ENCODE results near the gene PARVB. TPM values are rescaled to one million over a fixed set of nuclear protein-coding genes. Genes with fewer than 3 reads are reported as not detected.

The PARVB gene
- total RNA-seq, 4 donors from 2014 or later: 33.5 to 73.5 (median 41.5) TPM

DNA sequence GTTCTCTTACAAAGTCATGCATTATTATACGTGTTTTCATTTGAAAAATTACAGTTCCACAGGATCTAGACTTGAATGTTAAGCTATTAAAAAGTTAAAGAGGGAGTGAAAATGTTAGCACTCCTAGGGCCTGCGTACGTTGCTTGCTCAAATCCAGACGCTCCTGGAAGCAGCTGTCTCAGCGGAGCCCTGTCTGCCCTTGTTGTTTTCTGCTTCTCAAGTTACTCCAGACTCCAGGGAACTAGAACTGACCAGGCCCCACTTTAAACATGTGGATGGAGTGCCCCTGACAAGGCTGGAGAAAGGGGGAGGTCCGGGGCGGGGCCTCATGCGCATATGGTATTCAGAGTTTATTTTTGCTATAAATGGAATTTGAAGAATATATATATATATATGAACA, 9.6 kb downstream of the PARVB start:
- Histone ChIP-seq H3K27me3 (no peaks in the 10 kb centered on the region), H3K36me3 (no peaks in the 10 kb centered on the region), H3K4me3 (no peak overlapping the region), H3K9me3 (no peaks in the 10 kb centered on the region), H3K4me1 (peaks cover 0 to 22% (median 4%) of the 10 kb centered on the region in 4 donors), H3K27ac (no peak overlapping the region)
- 63 to 64% methylated on average over 7 to 8 of the region's 8 CpGs for WGBS, 2 donors
- TF ChIP-seq EP300 (IDR thresholded peaks at IDR 0.05) (no peak), POLR2A (IDR thresholded peaks at IDR 0.05) (no peak)
- TF ChIP-seq, protein P1, sequence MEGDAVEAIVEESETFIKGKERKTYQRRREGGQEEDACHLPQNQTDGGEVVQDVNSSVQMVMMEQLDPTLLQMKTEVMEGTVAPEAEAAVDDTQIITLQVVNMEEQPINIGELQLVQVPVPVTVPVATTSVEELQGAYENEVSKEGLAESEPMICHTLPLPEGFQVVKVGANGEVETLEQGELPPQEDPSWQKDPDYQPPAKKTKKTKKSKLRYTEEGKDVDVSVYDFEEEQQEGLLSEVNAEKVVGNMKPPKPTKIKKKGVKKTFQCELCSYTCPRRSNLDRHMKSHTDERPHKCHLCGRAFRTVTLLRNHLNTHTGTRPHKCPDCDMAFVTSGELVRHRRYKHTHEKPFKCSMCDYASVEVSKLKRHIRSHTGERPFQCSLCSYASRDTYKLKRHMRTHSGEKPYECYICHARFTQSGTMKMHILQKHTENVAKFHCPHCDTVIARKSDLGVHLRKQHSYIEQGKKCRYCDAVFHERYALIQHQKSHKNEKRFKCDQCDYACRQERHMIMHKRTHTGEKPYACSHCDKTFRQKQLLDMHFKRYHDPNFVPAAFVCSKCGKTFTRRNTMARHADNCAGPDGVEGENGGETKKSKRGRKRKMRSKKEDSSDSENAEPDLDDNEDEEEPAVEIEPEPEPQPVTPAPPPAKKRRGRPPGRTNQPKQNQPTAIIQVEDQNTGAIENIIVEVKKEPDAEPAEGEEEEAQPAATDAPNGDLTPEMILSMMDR (IDR thresholded peaks at IDR 0.05): no peak
- no peak for DNase-seq (ENCODE audit: low spot score in 2 of 2)

DNA sequence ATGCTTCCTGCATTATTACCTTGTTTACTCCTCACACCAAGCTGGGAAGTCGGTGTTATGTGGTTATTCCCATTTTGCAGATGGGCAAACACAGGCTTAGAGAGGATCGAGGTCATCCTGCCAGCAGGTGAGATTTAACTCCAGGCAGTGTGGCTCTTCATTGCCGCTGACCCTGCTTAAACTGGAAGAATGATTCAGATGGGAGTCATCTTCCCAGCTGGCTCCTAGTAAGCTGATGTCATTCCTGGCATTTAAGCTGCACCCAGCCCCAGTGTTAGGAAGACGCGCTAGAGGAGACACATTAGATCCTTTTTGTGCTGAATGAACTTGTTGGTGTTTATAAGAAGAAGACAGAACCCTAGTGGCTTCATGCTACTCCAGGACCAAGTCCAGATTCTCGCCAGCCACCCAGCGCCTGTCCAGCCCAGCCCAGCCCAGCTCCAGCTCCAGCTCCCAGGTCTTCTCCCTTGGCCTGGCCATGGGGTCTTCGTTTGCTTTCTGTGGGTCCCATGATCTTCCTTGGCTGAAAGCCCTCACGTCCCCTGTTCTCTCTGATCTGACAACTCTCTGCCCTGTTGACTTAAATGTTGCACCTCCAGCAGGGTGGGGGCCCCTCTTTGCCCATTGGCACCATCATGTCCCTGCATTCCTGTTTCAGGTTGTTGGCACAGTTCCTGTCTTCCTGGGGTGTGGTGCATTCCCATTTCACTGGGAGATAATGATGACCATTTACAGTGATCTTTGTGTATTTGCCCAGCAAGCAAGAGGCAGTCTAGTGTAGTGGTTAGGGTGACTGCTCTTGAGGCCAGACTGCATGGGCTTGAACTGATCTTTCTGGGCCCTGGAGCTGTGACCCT, 13.6 kb downstream of the PARVB start:
- peak in 1 of 2 donors; percentile 23 for DNase-seq (ENCODE audit: low spot score in 2 of 2)
- Histone ChIP-seq H3K27ac (no peak overlapping the region), H3K4me1 (peaks cover 0 to 13% (median 4%) of the 10 kb centered on the region in 4 donors), H3K9me3 (no peaks in the 10 kb centered on the region), H3K4me3 (no peak overlapping the region), H3K36me3 (no peaks in the 10 kb centered on the region), H3K27me3 (no peaks in the 10 kb centered on the region)
- TF ChIP-seq POLR2A (IDR thresholded peaks at IDR 0.05) (no peak), EP300 (IDR thresholded peaks at IDR 0.05) (peak in 1 of 2 donors; percentile 49)
- 61 to 69% methylated on average over 9 of the region's 9 CpGs for WGBS, 2 donors

DNA sequence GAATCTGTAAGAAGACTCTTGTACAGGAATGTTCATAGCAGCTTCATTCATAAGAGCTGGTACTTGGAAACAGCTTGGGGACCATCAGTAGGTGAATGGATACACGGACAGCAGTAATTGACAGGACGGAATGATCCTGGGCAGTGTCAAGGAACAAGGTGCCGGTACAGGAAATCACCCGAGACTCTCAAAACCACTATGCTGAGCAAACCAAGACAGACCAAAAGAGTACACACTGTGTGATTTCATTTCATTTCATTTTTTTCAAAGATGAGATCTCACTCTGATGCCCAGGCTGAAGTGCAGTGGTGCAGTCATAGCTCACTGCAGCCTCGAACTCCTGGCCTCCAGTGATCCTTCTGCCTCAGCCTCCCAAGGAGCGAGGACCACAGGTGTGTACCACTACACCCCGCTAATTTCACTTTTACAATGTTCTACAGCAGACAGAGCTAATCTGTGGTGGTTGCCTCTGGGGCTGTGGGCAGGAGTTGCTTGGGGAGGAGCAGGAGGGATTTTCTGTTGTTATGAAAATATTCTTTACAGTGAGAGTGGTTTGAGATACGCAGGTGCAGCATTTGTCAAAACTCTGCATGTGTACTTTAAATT, 15.6 kb downstream of the PARVB start:
- Histone ChIP-seq H3K36me3 (no peaks in the 10 kb centered on the region), H3K4me3 (no peak overlapping the region), H3K27ac (no peak overlapping the region), H3K9me3 (no peaks in the 10 kb centered on the region), H3K27me3 (no peaks in the 10 kb centered on the region), H3K4me1 (peaks cover 0 to 13% (median 4%) of the 10 kb centered on the region in 4 donors)
- DNase-seq (ENCODE audit: low spot score in 2 of 2): no peak
- TF ChIP-seq EP300 (IDR thresholded peaks at IDR 0.05): no peak
- TF ChIP-seq, protein P1 (IDR thresholded peaks at IDR 0.05): no peak
- WGBS, 2 donors: 90 to 94% methylated on average over 8 of the region's 8 CpGs

DNA sequence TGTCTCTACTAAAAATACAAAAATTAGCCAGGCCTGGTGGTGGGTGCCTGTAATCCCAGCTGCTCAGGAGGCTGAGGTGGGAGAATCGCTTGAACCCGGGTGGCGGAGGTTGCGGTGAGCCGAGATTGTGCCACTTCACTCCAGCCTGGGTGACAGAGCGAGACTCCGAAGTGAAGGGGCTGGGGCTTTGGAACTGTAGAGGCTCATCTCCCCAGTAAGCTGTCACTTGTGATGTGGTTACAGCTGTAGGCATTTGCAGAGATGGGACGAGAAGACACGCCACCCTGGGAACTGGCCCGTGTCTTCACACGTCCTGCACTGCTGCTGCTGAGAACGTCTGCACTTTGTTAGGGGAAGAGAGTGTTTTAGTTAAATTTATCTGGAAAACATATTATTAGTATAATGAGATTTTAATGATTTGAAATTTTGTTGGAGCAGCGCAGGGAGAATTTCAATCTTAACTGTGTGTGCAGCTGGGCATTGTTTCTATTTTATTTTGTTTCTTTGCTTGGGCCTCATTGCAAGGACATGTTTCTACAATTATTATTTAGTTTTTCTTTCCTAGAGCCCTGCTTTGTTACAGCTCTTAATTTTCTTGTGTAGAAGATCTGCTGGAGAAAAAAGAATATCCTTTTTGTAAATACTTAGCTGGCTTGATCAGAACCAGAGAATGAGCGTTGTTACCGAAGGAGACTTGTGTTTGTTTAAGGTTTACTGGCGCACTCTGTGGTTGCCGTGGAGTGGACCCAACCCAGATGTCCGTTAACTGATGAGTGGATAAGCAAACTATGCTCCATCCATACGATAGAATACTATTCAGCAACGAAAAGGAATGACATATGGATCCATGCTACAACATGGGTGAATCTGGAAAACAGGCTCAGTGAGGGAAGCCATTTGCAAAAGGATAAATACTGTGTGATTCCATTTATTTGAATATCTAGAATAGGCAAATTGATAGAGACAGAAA, 18.4 kb downstream of the PARVB start:
- no peaks in the 10 kb centered on the region for H3K27me3 ChIP-seq
- no peak overlapping the region for H3K27ac ChIP-seq
- no peak overlapping the region for H3K4me3 ChIP-seq
- no peaks in the 10 kb centered on the region for H3K9me3 ChIP-seq
- H3K4me1 ChIP-seq: peaks cover 0 to 8% (median 4%) of the 10 kb centered on the region in 4 donors
- TF ChIP-seq EP300 (IDR thresholded peaks at IDR 0.05) (no peak), POLR2A (IDR thresholded peaks at IDR 0.05) (no peak)
- TF ChIP-seq, protein P1 (IDR thresholded peaks at IDR 0.05): no peak
- DNase-seq (ENCODE audit: low spot score in 2 of 2): no peak
- H3K36me3 ChIP-seq: peaks cover 0 to 4% (median 0%) of the 10 kb centered on the region in 3 donors
- 77 to 78% methylated on average over 20 of the region's 20 CpGs for WGBS, 2 donors

DNA sequence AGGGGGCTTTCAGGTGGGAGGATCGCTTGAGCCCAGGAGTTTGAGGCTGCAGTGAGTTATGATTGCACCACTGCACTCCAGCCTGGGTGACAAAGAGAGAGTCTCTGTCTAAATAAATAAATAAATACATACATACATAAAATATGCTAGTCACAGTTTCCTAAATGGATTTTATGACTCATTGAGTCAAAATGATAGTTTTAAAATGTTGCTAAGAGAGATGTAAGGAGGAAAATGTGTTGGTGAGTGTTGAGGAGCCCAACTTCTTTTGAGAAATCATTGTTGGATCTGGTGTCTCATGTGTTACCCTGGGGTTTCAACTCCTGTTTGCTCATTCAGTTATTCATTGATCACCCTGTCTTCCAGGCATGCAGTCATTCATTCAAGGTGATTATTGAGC, 21.0 kb downstream of the PARVB start:
- H3K36me3 ChIP-seq: peaks cover 0 to 4% (median 0%) of the 10 kb centered on the region in 3 donors
- no peaks in the 10 kb centered on the region for H3K9me3 ChIP-seq
- DNase-seq (ENCODE audit: low spot score in 2 of 2): no peak
- H3K27me3 ChIP-seq: no peaks in the 10 kb centered on the region
- no peak overlapping the region for H3K4me3 ChIP-seq
- peaks cover 0 to 5% (median 0%) of the 10 kb centered on the region in 4 donors for H3K4me1 ChIP-seq
- 95 to 100% methylated on average over 1 of the region's 1 CpG for WGBS, 2 donors
- TF ChIP-seq, protein P1 (IDR thresholded peaks at IDR 0.05): no peak
- no peak for TF ChIP-seq POLR2A (IDR thresholded peaks at IDR 0.05)
- no peak for TF ChIP-seq EP300 (IDR thresholded peaks at IDR 0.05)
- H3K27ac ChIP-seq: no peak overlapping the region
